SK-MEL-5 (cell line): ENCODE measurements around the gene APOL2. TPM values are rescaled to one million over a fixed set of nuclear protein-coding genes. Genes with fewer than 3 reads are reported as not detected.
"Not testable (repeated sequence)": the region's sequence is repeated elsewhere in the genome, so short reads cannot be mapped to it uniquely, and the experiment has no call there.

Experiments
- DNase-seq: peaks from one replicate; pipeline ENCODE4 v3.0.0-alpha.2; 2016; ENCODE audit warnings: low read depth, low spot score
- in situ Hi-C: cut with HindIII; loops from 2 replicates; pipeline ENCODE4 v1.10.0; 2016; ENCODE audit warnings: low sequenced_read_pairs, high pct_unique_total_duplicates, low pct_unique_long_range_greater_than_20kb
- total RNA-seq: library from RNA; depleted of rRNA; stranded (reverse); fragments of >200 nt; shearing (Covaris generic); gene quantifications from 2 replicates; pipeline ENCODE4 v1.2.3, GENCODE V29; 2014

The APOL2 gene
- total RNA-seq, 1 experiment from 2014 or later, result 36.4 TPM

GRCh38 chr22:36194971-36195370, 44.4 kb downstream of the APOL2 start:
- DNase-seq, result peak; percentile 83
- in situ Hi-C loops, result no loop called here

GRCh38 chr22:36194385-36194784, 44.9 kb downstream of the APOL2 start:
- DNase-seq, result no peak
- in situ Hi-C loops, result no loop called here

- in situ Hi-C loops, result no loop called here
- no peak for DNase-seq
Observed at GRCh38 chr22:36193577-36193976, 45.8 kb downstream of the APOL2 start.

GRCh38 chr22:36193171-36193570, 46.2 kb downstream of the APOL2 start:
- no peak for DNase-seq
- in situ Hi-C loops, result no loop called here

DNA sequence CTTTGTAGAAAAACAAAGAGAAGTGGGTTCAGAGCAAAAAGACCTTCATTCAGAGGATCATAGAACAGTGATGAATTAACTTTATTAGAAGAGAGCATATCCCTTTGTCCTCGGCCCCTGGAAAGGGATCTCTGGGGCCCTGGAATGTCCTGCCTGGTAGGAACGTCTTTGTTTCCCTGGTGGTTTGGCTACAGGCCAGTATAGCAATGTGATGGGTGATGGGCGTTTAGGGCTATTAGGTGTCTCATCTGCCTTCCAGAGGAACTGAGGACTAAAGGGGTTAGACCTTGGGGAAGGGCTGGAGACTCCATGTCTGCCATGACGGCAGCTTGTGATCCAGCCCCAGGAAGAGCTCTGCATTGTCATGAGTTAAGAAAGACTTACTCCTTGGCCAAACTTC, 46.8 kb downstream of the APOL2 start:
- DNase-seq, result peak; percentile 49
- in situ Hi-C loops, result no loop called here

DNA sequence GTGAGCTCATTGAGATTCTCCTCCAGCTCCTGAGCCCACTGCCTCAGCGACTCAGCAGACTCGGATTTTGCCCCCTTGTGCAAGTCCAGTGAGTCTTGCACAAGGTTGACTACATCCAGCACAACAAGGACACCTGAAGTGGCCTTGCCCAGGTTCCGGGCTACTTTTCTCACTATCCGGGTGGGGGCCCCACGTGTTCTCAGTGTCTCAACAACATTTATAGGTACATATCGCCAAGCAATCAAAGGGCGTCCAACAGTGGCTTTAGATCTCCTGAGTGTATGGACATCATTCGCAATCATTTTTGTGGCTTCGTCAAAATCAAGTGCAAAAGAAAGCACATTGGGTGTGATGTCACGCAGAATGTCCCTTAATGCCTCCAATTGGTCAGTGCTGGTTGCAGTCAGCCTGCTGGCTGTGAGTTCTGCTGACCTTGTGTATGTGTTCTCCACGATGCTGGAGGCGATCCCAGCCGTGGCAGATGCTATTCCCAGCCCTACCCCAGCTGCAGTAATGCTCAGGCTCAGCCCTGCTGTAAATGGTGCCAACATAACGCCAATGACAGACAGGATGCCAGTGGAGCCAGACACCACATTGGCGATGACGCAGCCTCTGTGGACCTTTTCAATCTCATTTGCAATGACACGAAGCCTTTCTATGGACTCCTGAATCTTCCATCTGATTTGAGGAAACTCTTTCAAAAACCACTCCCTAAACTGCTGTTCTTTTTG, 48.1 kb downstream of the APOL2 start:
- DNase-seq, result no peak
- in situ Hi-C loops, result no loop called here

- in situ Hi-C loops, DNase-seq: not testable (repeated sequence)
Observed at GRCh38 chr22:36187862-36188261, 51.5 kb downstream of the APOL2 start.

- in situ Hi-C loops, result no loop called here
- DNase-seq, result no peak
Observed at GRCh38 chr22:36185828-36186624, 53.3 kb downstream of the APOL2 start.

- DNase-seq, result no peak
- in situ Hi-C loops, result no loop called here
Observed at GRCh38 chr22:36184433-36185025, 54.8 kb downstream of the APOL2 start.

DNA sequence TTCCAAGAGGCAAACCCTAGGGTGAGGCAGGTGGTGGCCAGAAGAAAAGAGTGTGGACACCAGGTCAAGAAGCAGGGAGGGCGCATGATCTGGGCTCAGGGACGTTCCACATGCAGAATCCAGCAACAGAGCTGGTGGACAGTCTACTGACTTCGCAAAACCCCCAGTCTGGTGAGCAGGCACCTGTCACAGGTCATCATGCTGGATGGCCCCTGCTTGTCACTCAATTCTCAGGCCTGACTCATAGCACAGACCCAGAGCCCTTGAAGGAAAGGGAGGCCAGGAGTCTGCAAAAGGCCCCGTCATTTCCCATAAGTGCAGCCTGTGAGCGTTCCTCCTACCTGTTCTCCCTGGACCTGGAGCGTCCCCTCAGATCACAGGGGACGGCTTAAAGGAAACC, 55.9 kb downstream of the APOL2 start:
- DNase-seq, result no peak
- in situ Hi-C loops, result no loop called here

DNA sequence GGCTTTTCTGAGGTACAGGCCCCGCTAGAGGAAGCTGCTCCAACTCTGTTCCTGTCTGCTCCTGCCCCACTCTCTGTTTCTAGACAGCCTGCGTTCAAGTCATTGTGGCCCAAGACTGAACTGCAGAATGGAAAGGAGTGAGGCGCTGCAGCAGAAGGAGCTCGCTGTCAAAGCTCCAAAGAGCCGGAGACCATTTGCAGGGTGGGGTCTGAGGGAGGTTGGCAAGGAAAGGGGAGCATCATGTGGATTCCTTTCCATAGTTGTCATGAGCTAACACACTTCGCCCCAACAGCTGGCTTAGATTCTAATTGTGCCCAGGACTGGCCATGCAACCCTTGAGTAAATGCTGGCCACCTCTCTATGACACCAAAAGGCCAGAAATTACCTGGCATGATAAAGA, 56.5 kb downstream of the APOL2 start:
- in situ Hi-C loops, result no loop called here
- no peak for DNase-seq

DNA sequence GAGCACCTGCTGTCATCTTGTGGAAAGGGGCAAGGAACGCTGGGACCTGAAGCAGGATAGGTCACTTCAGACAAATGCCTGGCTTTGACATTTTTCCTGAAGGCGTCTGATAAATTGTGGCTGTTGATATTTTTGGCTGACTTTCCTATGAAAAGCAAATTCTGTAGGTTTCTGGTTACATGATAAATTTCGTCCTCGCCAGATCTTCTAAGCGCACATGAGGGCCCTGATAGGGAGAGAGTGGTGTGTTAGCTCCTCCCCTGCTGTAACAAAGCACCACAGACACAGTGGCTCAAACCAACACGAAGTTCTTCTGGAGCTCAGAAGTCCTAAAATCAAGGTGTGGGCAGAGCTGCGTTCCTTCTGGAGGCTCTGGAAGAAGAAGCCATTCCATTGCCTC, 57.3 kb downstream of the APOL2 start:
- in situ Hi-C loops, result no loop called here

GRCh38 chr22:36180928-36181327, 58.4 kb downstream of the APOL2 start:
- in situ Hi-C loops, result no loop called here
- DNase-seq, result no peak

More for the DNA sequence above, 57.3 kb downstream of the APOL2 start:
- no peak for DNase-seq

DNA sequence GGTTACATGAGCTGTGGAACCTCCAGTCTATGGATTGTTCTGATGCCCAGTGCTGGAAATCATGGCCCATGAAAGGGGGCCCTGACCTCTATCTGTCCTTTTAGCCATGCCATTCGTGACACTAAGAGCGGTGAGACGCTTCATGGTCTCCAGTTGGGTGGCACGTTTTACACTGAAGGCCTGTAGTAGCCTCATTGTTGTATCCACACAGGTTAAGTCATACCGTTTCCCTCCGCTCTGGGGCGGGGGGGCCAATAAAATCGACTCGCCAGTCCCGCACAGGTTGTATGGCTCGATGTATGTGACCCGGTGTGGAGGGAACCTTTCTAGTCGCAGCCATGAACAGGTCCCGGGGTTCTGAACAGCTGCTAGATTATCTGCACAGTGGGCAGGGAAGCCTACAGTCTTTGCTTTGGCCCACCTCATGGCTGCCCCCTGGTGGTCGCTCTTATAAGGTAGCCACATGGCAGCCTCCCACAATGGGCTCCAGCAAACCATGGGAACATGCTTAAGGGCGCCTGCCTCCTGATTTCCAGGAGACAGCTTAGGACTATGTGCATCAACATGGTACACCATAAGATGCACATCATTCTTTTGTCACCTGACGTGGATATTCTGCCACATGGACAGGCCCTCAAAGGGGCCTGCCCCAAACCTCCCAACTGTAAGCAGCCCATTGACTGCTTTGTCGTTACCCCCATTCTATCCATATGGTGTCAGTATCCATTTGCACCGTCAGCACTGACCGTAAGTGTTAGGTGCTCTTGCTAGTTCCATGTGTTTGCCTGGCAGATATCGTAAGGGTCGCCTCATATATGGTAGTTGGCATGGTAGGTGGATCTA, 59.1 kb downstream of the APOL2 start:
- peak; percentile 84 for DNase-seq
- in situ Hi-C loops, result no loop called here

- in situ Hi-C loops, result no loop called here
- no peak for DNase-seq
Observed at GRCh38 chr22:36177160-36177559, 62.2 kb downstream of the APOL2 start.
